GM18867 (cell line): ENCODE measurements around the gene STEAP1B.
"Not testable (repeated sequence)": the region's sequence is repeated elsewhere in the genome, so short reads cannot be mapped to it uniquely, and the experiment has no call there.

Source experiments
- ATAC-seq: cut with Tn5 transposase; IDR thresholded peaks from one replicate; pipeline ENCODE4 v1.9.1; 2021; ENCODE audit warnings: mild to moderate bottlenecking, moderate library complexity; ENCODE audit not compliant: unreplicated experiment

Gene STEAP1B

DNA sequence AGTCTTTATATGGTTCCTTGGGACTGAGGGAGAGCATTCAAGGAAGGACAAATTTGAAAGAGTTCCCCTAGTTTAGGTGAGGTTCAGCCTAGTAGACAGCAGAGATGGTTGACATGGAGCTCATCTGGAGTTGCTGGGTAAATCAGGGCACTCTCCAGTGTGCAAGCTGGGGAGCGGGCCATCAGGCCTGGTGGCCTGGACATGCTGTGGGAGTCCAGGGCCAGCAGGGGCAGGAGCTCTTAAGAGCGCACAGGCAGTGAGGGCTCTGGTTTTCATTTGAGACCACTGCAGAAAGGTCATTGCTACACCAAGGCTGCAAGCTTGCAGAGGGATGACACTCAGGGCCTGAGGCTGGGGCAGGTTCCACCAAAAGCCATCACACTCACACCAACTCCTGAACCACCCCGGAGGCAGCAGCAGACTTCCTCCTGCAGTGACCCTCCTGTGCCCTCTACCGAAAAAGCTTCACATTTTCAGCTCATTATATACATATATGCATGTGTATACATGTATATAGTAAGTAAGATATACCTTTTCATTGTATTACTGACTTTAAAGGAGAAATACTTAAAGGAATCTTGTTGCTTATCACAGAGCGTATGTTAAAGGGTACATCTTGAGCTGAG is 39.5 kb downstream of the STEAP1B start:
- no peak for ATAC-seq

DNA sequence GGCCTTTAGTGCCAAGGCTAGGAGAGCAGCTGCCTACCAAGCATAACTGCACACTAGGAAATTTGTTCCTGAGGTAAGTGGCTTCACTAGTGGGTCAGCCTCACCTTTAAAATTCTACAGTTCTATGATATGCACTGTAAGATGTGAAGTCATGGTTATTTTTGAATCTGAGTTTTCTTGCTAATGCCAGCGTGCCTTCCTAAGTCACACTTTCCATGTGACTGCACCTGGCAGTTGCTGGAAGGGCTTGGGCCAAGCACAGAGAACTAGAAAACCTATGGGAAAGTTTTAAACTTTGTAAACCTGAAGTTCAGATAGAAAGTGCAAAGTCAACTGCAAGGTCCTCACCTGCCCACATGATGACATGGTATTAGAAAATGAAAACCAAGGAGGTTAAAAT is 42.5 kb downstream of the STEAP1B start:
- ATAC-seq, result no peak

DNA sequence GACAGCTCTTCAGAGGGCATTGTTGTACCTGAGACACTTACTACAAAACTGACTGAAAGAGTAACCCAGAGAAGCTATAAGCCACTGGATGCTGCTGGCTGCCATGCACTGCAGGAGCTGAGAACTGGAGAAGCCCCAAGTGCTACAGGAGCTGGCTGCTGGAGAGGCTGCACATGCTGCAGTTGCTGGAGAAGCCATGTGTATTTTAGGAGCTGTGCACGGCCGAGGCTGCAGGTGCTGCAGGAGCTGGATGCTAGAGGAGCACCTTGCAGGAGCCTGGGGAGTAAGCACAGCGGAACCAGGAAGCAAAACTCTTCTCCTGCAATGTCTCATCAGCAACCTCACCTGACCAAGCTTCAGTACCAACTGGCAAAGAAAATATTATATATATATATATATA is 45.5 kb downstream of the STEAP1B start:
- no peak for ATAC-seq

DNA sequence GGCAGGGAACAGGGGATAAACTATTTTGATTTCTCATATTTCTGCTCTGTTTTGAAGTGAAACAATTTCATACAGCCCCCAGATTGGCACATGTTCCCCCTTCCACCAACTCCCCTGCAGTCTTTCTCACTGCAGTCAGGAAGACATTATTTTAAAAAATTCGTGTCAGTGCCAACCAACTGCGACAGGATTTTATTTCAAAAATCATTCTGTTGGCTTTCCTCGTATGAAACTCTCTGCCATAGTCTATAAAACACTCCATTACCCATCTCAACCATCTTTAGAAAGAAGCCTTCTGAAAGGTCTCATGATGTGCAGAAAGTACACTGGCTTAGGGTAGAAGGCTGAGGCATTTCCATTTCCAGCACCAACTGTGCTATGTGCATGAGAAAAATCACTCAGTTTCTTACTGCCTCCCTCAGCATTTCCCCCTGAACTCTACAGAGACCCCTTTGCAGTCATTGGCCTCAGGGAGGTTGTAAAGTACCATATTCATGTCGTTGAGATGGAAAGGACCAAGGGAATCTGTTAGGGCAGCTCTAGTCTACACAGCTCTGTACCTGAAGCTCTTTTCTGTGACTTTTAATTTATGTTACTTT is 46.9 kb downstream of the STEAP1B start:
- no peak for ATAC-seq

DNA sequence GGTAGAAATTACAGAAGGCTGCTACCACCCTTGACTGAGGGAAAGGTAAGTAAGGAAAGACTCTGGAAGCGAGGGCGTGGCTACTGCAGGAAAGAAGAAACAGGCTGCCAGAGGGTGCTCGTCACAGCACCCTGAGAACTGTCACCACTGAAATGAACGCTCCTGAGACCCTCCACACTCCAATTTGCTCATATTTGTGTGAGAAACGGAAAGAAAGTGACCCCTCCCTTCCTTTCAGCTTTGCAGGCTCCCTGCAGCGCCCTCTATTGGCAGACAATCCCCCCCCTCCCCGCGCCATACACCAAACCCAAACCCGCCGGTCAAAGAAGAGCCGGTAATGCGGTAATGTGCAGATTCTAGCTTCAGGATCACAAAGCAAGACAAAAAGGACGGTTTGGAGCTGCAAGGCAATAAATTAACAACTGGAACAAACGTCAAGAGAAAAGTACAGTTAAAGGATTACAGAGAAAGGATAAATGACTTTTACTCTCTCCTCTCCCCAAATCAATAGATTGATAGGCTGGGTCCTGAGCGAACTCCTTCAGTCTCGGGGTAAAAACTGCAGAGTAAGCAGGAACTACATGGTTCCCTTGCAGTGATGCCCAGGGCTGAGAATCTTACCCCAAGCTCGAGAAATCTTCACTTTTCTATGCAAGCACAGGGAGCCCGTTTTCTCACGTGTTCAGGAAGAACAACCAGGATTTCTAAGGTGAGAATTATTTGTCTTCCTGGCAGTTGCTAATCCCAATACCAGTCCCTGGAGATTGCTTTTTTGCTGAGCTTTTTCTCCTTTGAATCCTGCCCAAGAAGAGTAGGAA is 47.6 kb downstream of the STEAP1B start:
- no peak for ATAC-seq

DNA sequence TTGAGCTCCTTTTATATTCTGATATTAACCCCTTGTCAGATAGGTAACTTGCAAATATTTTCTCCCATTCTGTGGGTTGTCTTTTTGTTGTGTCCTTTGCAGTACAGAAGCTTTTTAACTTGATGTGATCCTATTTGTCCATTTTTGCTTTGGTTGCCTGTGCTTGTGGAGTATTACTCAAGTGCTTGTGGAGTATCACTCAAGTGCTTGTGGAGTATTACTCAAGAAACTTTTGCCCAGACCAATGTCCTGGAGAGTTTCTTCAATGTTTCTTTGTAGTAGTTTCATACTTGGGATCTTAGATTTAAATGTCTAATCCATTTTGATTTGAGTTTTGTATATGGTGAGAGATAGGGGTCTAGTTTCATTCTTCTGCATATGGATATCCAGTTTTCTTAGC is 50.0 kb downstream of the STEAP1B start:
- not testable (repeated sequence) for ATAC-seq

DNA sequence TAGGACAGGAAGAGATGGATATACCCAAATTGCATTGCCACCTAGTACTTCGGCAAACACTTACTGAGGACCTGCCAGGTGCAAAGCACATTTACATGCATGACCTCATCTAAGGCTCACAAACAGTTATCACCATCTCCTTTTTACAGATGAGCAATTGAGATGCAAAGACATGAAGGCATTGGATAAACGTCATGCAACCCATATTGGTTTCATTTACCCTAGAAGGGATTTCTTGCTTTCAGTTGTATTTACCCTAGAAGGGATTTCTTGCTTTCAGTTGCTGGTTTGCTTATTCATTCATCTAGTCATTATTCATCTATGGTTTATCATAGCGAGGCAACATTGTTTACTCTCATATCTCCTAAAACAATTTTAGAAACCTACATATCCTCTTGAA is 52.2 kb downstream of the STEAP1B start:
- peak; percentile 87 for ATAC-seq

DNA sequence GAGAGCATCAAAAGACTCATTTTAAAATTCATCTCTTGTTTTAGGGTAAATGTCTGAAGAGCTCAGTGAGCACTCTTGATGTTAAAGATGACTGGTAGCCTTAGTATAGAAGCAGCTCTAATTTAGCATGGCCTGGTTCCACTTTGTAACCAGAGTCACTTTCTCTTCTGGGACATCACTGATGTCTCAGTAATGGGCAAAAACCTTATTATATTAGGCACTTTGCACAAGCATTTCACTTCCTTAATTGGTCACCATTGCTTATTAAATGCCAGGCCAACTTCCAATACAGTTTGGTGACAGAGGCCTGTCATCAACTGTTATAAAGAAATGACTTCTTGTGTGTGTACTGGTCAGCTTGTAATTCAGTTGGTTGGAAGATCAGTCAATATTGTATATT is 53.0 kb downstream of the STEAP1B start:
- peak; percentile 40 for ATAC-seq

DNA sequence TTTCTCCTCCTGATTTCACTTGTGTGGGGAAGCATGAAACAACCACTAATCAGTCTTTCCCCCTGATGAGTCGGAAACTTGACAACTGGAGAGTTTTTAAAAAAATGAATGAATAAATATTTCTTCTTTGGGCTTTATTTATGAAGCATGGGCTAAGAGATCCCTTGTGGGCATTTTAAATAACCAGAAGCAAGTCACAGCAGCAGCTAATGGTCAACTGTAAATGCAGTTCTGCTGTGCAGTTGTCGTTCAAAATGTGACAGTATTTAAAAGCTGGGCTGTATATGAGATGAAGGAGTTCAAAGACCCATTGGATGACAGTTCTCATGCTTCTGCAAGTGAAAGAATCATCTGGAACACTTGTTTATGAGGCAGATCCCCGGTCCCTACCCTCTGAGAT is 54.1 kb downstream of the STEAP1B start:
- no peak for ATAC-seq

DNA sequence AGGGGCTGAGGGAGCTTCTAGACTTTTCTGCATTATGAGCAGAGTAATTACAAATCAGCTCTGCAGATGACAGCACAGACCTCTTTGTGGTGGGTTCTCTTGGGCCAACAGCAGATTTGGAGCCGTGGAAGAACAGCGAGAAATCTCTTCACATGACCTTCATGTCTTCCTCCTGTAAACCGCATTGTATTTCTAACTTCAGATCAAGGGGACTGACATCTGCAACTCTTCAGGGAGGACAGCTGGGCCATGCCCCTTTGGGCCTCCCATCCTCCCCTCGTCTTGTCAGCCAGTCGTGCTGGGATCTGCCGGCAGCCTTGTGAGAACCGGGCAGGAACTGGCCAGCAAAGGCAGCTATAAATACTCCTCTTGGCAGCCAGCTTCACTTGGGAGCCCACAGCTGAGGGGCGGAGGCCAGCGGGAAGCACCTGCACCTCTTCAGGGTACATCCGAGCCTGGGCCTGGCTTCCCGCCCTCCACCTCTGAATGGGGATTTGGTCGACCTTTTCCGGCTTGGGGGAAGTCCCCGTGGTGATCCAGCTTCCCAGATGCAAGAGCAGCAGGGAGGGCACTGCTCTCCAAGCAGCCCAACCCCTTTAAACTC is 54.7 kb downstream of the STEAP1B start:
- ATAC-seq, result no peak

DNA sequence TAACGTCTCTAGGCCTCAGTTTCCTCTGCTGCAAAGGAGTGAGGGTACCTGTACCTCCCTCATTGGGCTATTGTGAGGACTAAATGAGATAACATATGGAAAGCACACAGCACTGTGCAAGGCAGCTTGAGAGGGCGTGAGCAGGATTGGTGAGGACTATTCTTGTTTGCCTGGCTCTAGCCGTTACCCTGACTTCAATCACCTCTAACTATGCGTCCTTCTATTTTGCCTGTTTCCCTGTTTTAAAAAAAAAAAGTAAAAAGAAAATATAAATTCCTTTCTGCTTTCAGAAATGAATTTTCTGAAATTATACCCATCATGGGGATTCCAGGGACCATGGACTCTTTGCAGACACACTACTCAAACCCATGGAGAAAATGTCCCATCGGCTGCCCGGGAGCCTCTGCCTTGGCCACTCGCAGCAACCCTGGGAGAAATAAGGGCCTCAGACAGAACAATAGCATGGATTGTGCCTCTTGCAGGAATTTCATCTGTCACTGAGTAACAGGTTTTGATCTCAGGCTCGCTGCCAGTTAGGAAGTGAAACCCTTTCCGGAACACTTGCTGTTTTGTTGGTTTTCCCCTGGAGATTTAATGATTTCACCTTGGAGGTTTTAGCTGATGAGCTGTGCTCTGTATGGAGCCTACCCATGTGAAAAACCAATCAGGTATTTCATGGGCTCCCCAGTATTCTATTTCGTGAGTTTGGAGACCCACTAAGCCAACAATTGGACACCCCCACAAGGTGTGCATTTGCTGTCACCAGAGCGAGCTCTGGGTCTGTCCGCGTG is 55.6 kb downstream of the STEAP1B start:
- ATAC-seq, result no peak

DNA sequence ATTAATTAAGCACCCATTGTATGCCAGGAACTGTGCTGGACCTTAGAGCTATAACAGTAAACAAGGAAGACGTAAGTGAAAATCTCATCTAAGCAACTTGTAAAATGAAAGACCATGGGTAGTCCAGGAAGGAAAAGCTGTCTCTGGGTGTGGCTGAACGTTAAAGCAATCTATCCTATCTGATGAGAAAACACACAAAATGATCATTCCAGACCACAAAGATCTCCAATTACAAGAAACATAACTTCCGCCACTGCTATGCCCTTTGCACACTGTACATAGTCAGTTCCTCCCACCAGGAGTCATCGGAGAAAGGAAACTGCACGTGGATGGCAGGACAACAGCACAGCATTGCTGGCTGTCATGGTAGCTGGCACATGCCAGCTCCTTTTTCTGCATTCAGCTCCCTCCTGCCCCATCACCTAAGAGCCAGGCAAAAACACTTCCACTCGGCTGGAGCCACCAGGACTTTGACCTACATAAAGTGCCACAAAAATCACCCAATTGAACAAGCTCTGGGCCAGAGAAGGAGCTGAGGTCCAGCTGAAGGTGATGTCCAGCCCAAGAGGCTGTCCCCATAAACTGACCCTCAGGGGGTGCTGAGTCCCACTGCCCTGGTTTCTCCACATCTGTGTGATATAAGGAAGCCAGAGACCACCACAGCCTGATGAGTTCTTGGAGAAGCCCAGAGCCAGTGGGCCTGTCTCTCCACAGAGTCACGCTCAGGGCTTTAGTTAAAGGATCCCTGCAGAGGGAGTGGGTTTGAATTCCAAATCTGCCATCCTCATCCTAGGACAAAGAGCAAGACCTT is 56.4 kb downstream of the STEAP1B start:
- no peak for ATAC-seq

DNA sequence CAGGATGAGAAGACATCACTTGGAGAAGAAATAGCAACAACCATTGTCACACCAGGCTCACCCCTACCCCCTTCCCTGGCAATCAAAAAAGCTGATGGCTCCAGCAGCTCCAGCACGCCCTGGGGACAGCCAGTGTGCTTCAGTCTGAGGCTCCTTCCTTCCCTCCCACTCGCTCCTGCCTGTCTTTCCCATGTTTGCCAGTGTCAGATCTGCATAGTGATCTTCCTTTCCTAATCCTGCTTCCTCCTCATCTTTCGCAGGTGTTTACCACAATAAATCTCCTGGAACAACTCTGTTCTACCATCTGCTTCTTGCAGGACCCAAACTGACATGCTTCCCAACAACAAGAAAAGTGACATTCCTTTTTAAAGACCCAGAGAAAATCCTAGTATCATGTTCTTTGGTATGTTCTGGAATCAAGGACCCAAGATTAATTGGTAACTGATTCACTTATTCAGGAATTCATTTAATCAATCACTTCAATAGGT is 57.1 kb downstream of the STEAP1B start:
- no peak for ATAC-seq

DNA sequence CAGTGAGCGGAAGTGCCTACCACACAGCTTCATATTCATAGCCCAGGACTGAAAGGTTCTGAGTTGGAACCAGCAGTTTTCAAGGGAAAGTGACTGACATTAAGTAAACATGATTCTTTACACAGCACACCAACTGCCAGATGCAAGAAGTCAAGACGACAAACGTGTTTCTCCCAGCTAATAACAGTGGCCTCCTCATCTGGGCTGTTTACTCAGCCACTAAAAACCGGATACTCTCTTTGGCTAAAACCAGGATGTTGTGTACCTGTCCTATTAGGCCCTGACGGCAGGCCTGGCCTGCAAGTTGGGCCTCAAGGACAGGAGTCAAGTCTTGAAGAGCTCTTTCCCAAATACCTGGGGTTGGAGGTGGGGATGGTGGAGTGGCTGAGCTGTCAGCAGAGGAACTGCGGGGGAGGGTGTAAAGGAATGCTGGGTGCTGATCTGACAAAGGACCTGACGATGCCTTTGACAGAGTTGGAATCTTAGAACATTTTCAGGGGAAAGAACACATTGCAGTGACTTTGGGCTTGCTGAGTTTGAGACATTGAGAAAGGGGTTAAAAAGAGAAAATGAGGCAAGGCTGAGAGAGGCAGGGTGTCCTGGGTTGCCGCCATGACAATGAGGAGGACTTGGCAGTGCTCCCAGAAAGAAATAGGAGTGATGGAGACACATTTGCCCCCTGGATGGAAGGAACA is 57.7 kb downstream of the STEAP1B start:
- no peak for ATAC-seq

DNA sequence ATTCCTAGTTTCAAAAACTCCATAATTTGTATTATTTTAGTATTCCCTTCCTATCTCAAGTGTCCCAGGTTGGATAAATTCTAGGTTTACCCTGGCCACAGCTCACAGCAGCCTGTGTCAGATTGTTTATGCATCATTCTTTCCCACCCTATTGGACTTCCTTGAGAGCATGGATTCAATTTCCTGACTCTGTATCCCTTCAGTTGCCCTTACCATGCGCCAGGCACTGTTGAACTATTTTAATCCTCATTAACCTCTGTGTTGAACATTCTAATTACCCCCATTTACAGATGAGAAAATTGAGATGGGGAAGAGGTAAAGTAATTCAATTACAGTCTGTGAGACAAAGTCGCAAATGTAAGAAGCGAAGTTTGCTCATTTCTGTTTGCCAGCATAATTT is 58.8 kb downstream of the STEAP1B start:
- ATAC-seq, result no peak

DNA sequence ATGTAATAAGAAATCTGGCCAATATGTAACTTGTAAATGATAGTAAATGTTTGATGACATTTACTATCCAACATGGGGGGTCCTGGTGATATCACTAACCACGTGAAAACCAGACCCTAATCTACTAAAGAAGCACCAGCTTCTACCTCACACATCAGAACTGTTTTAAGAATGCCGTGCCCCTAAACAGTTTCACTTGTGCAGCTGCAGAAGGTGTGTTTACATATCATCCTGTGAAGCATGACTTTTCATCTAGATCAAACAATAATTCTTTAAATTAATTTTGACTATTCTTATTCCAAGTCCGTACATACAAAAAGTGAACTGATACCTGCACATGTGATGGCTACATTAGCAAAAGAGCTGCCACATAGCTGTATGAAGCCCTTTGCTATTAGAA is 61.0 kb downstream of the STEAP1B start:
- peak; percentile 66 for ATAC-seq

DNA sequence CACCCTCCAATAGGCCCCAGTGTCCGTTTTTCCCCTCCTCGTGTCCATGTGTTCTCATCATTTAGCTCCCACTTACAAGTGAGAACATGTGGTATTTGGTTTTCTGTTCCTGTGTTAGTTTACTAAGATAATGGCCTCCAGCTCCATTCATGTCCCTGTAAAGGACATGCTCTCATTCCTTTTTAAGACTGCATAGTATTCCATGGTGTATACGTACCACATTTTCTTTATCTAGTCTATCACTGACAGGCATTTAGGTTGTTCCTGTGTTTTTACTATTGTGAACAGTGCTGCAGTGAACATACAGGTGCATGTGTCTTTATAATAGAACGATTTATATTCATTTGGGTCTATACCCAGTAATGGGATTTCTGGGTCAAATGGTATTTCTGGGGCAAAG is 63.4 kb downstream of the STEAP1B start:
- ATAC-seq, result not testable (repeated sequence)

DNA sequence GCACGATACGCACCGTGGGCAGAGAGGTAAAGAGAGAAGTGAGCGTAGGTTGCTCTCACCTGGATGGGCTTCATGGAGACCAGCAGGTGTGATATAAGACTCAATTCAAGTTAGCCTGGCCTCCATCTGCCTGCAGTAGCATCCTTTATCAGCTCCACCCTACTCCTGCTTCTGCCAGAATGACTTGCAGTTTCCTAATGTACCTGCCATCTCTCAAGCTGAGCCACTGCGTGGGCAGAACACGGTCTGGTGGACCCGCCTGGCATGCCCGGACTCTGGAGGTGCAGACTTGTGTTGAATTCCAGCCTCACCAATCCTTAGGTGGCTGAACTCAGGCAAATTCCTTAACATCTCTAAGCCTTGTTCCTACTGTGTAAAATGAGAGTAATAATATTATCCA is 64.3 kb downstream of the STEAP1B start:
- ATAC-seq, result peak; percentile 16

DNA sequence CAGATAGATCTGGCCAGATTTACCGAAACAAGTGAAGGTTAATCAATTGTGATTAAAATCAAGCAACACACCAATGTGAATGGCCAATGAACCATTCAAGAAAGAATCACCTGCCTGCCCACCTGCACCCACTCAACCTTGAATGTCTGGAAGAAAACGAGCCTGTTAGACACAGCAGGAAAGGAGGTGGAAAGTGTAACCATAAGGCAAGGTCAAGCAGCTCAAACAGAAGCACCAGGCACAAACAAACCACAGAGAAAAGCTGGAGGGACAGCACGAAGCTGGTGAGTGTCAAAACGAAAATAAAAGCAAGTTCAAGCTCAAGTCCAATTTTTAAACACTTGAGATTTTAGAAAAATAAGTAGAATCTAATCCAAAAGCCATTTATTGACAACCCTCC is 64.9 kb downstream of the STEAP1B start:
- ATAC-seq, result peak; percentile 86
